Measurements from ENCODE around the gene ARHGEF1.
"Not testable (repeated sequence)": the region's sequence is repeated elsewhere in the genome, so short reads cannot be mapped to it uniquely, and the experiment has no call there.

The ARHGEF1 gene

GRCh38 chr19:41929536-41930071, 46.6 kb downstream of the ARHGEF1 start:
- DNase-seq = no peak

- no peak for DNase-seq
Measured at GRCh38 chr19:41930322-41930722, 47.3 kb downstream of the ARHGEF1 start.

GRCh38 chr19:41930926-41931592, 48.1 kb downstream of the ARHGEF1 start:
- no peak for DNase-seq

- no peak for DNase-seq
Measured at GRCh38 chr19:41932259-41932719, 49.3 kb downstream of the ARHGEF1 start.

- DNase-seq = peak in 1 of 56 donors; percentile 12
Measured at GRCh38 chr19:41932720-41933332, 49.8 kb downstream of the ARHGEF1 start.

GRCh38 chr19:41933693-41934426, 50.9 kb downstream of the ARHGEF1 start:
- no peak for DNase-seq

- DNase-seq = peak in 42 of 56 donors; percentile 4 to 66 (median 21)
Measured at GRCh38 chr19:41934849-41935374, 51.9 kb downstream of the ARHGEF1 start.

- DNase-seq = no peak
Measured at GRCh38 chr19:41935760-41936415, 52.9 kb downstream of the ARHGEF1 start.

GRCh38 chr19:41936416-41936850, 53.4 kb downstream of the ARHGEF1 start:
- no peak for DNase-seq

- DNase-seq = no peak
Measured at GRCh38 chr19:41936961-41937360, 54.0 kb downstream of the ARHGEF1 start.

GRCh38 chr19:41937525-41938468, 54.8 kb downstream of the ARHGEF1 start:
- no peak for DNase-seq

GRCh38 chr19:41939209-41939608, 56.2 kb downstream of the ARHGEF1 start:
- not testable (repeated sequence) for DNase-seq

GRCh38 chr19:41939861-41940730, 57.1 kb downstream of the ARHGEF1 start:
- DNase-seq = peak in 1 of 56 donors; percentile 50

- DNase-seq = no peak
Measured at GRCh38 chr19:41940731-41941409, 57.9 kb downstream of the ARHGEF1 start.

- DNase-seq = no peak
Measured at GRCh38 chr19:41941410-41942202, 58.6 kb downstream of the ARHGEF1 start.

GRCh38 chr19:41944336-41944735, 61.4 kb downstream of the ARHGEF1 start:
- no peak for DNase-seq

GRCh38 chr19:41945135-41945766, 62.3 kb downstream of the ARHGEF1 start:
- no peak for DNase-seq
